Esophagus squamous epithelium (tissue), 5 donors: ENCODE measurements around the gene C5AR1. TPM values are rescaled to one million over a fixed set of nuclear protein-coding genes. Genes with fewer than 3 reads are reported as not detected.
"Not testable (repeated sequence)": the region's sequence is repeated elsewhere in the genome, so short reads cannot be mapped to it uniquely, and the experiment has no call there.

Experiments
- DNase-seq: peaks from one replicate; lab custom pipeline; 2025; lab: John Stamatoyannopoulos, UW
- H3K27ac ChIP-seq, 4 donors: fragments of 200-600 bp; sonication (generic); one replicate each; pipeline ENCODE4 v1.5.1; 2016 to 2019; ENCODE audit warnings: mild to moderate bottlenecking in 1 of 4
- H3K27me3 ChIP-seq, 4 donors: fragments of 200-600 bp; sonication (generic); 1 replicate in 3 of 4; 2 replicates in 1 of 4; pipeline versions ENCODE4 v1.5.1 to v1.6.0; 2017 to 2021; ENCODE audit warnings: antibody characterized with exemption in 1 of 4
- H3K36me3 ChIP-seq, 3 donors: fragments of 200-600 bp; sonication (generic); one replicate each; pipeline ENCODE4 v1.5.1; 2016 to 2019
- H3K4me1 ChIP-seq, 3 donors: fragments of 200-600 bp; sonication (generic); one replicate each; pipeline ENCODE4 v1.5.1; 2017 to 2019
- H3K4me3 ChIP-seq, 4 donors: fragments of 200-600 bp; sonication (generic); 1 replicate in 3 of 4; 2 replicates in 1 of 4; pipeline ENCODE4 v1.5.1; 2016 to 2019; ENCODE audit warnings: mild to moderate bottlenecking in 2 of 4, moderate library complexity in 1 of 4
- H3K9me3 ChIP-seq, 3 donors: fragments of 200-600 bp; sonication (generic); one replicate each; pipeline ENCODE4 v1.5.1; 2016 to 2019
- CTCF ChIP-seq, 6 experiments: fragments of 450-650 bp in 4 of 6; fragments of 200-600 bp in 2 of 6; sonication (generic) in 2 of 6; IDR thresholded peaks; one replicate each; pipeline ENCODE4 v1.5.1; 2016 to 2019; ENCODE audit warnings: antibody characterized with exemption in 6 of 6, mild to moderate bottlenecking in 4 of 6, moderate library complexity in 4 of 6
- POLR2A ChIP-seq, 4 donors: fragments of 450-650 bp; IDR thresholded peaks; one replicate each; pipeline ENCODE4 v1.6.1; 2017; ENCODE audit warnings: antibody characterized with exemption in 4 of 4, mild to moderate bottlenecking in 4 of 4, moderate library complexity in 3 of 4
- WGBS, 2 donors: methylation state at CpG; one replicate each; pipeline ENCODE4 v1.1.5; 2018; 5-methylcytosine and 5-hydroxymethylcytosine counted together
- intact Hi-C: fragments of 100-400 bp; cut with DNase I; formaldehyde crosslinking; loops from one replicate; pipeline ENCODE4 v1.15.0; 2022
- total RNA-seq, 4 donors: library from RNA; depleted of rRNA; stranded (reverse); fragments of >200 nt; gene quantifications; one replicate each; pipeline ENCODE4 v1.1.0, GENCODE V29; 2016
- donor health status: DM: yes; HTN: yes; CAD: no.

The C5AR1 gene
- total RNA-seq, 4 donors from 2014 or later = 0.87 to 3.2 (median 2.3) TPM

DNA sequence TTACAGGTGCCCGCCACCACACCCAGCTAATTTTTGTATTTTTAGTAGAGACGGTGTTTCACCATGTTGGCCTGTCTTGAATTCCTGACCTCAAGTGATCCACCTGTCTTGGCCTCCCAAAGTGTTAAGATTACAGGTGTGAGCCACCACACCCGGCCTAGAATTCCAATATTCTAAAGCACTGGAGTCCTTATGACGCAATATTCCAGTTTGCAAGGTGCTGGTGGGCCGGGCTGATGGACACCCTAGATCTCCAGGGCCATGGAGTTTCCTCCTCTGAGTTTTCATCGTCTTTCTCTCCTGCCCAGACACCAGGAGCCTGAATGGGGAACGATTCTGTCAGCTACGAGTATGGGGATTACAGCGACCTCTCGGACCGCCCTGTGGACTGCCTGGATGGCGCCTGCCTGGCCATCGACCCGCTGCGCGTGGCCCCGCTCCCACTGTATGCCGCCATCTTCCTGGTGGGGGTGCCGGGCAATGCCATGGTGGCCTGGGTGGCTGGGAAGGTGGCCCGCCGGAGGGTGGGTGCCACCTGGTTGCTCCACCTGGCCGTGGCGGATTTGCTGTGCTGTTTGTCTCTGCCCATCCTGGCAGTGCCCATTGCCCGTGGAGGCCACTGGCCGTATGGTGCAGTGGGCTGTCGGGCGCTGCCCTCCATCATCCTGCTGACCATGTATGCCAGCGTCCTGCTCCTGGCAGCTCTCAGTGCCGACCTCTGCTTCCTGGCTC is 31.0 kb downstream of the C5AR1 start:
- H3K4me1 ChIP-seq = peaks cover 0 to 8% (median 0%) of the 10 kb centered on the region in 3 donors
- no peak for DNase-seq
- intact Hi-C loops = no loop called here
- no peaks in the 10 kb centered on the region for H3K9me3 ChIP-seq
- no peaks in the 10 kb centered on the region for H3K36me3 ChIP-seq
- WGBS, 2 donors = 74 to 97% methylated on average over 3 to 8 of the region's 29 CpGs
- H3K27ac ChIP-seq = no peak overlapping the region
- no peaks in the 10 kb centered on the region for H3K27me3 ChIP-seq
- TF ChIP-seq CTCF (IDR thresholded peaks at IDR 0.05) = no peak
- no peak for TF ChIP-seq POLR2A (IDR thresholded peaks at IDR 0.05)
- H3K4me3 ChIP-seq = no peak overlapping the region

GRCh38 chr19:47341734-47342133 is 32.1 kb downstream of the C5AR1 start:
- 89 to 91% methylated on average over 3 to 4 of the region's 4 CpGs for WGBS, 2 donors
- H3K27me3 ChIP-seq = no peaks in the 10 kb centered on the region
- H3K9me3 ChIP-seq = no peaks in the 10 kb centered on the region
- no peak for TF ChIP-seq POLR2A (IDR thresholded peaks at IDR 0.05)
- no peak for TF ChIP-seq CTCF (IDR thresholded peaks at IDR 0.05)
- no peak for DNase-seq
- no peak overlapping the region for H3K4me3 ChIP-seq
- H3K4me1 ChIP-seq = peaks cover 0 to under 1% (median 0%) of the 10 kb centered on the region in 3 donors
- H3K27ac ChIP-seq = no peak overlapping the region
- intact Hi-C loops = no loop called here
- no peaks in the 10 kb centered on the region for H3K36me3 ChIP-seq

- 73 to 83% methylated on average over 10 to 11 of the region's 11 CpGs for WGBS, 2 donors
- Histone ChIP-seq H3K27me3 (no peaks in the 10 kb centered on the region), H3K4me3 (no peak overlapping the region), H3K4me1 (no peaks in the 10 kb centered on the region), H3K36me3 (no peaks in the 10 kb centered on the region), H3K9me3 (no peaks in the 10 kb centered on the region), H3K27ac (no peak overlapping the region)
- DNase-seq = no peak
- TF ChIP-seq CTCF (IDR thresholded peaks at IDR 0.05) (no peak), POLR2A (IDR thresholded peaks at IDR 0.05) (no peak)
- intact Hi-C loops = no loop called here
These were observed 33.6 kb downstream of the C5AR1 start for GRCh38 chr19:47343194-47343802.

DNA sequence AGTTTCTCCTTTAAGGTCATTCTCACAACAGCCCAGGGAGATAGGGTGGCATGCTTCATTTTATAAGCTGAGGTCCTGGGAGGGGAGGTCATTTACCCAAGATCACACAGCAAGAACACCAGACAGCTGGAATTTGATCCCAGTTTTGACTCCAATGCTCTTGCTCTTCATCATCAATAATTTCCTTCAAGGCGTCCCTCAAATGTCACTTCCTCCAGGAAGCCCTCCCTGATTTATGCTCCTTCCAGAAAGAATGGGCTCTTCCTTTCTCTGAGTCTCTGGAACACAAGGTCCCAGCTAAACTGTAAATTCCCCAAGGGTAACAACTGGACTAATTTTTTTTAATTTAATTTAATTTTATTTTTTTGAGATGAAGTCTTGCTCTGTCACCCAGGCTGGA is 34.8 kb downstream of the C5AR1 start:
- no peaks in the 10 kb centered on the region for H3K27me3 ChIP-seq
- no peak overlapping the region for H3K27ac ChIP-seq
- 88 to 100% methylated on average over 1 of the region's 1 CpG for WGBS, 2 donors
- intact Hi-C loops = no loop called here
- no peak overlapping the region for H3K4me3 ChIP-seq
- no peaks in the 10 kb centered on the region for H3K36me3 ChIP-seq
- no peaks in the 10 kb centered on the region for H3K9me3 ChIP-seq
- peaks cover 0 to 6% (median 3%) of the 10 kb centered on the region in 3 donors for H3K4me1 ChIP-seq
- TF ChIP-seq CTCF (IDR thresholded peaks at IDR 0.05) (no peak), POLR2A (IDR thresholded peaks at IDR 0.05) (no peak)
- DNase-seq = no peak

DNA sequence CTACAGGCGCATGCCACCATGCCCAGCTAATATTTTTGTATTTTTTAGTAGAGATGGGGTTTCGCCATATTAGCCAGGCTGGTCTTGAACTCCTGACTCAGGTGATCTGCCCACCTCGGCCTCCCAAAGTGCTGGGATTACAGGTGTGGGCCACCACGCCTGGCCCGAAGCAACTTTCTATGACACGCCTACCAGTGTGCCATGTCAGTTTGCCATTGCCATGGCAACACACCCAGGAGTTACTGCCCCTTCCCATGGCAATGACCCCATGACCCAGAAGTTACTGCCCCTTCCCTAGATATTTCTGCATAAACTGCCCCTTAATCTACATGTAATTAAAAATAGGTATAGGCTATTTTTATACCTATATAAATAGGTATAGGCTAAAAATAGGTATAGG is 36.4 kb downstream of the C5AR1 start:
- H3K27me3 ChIP-seq, intact Hi-C loops, H3K9me3 ChIP-seq, H3K4me3 ChIP-seq, H3K36me3 ChIP-seq, DNase-seq, H3K27ac ChIP-seq: not testable (repeated sequence)
- 84 to 87% methylated on average over 5 to 6 of the region's 6 CpGs for WGBS, 2 donors
- H3K4me1 ChIP-seq = peaks cover 10 to 22% (median 13%) of the 10 kb centered on the region in 3 donors
